Panc1 (cell line): ENCODE measurements around the gene ACSM6. TPM values are rescaled to one million over a fixed set of nuclear protein-coding genes. Genes with fewer than 3 reads are reported as not detected.

Experiments
- ATAC-seq: fragments of 200-7000 bp; cut with Tn5 transposase; 2 replicates; pipeline ENCODE4 v1.9.1; 2020; ENCODE audit warnings: mild to moderate bottlenecking, moderate library complexity
- BruUV-seq: library from RNA; stranded (reverse); fragments of 400-500 nt; replicated peaks from 2 replicates; lab custom pipeline; 2021; lab: Mats Ljungman, UMichigan
- CTCF ChIA-PET: fragments of 300-600 bp; sonication (Branson Sonifier 250); formaldehyde crosslinking; loops from one replicate; lab custom pipeline; 2022; ENCODE audit warnings: antibody characterized with exemption; lab: Charles Lee
- POLR2A ChIA-PET: fragments of 300-600 bp; sonication (Branson Sonifier 250); formaldehyde crosslinking; loops from one replicate; lab custom pipeline; 2022; ENCODE audit warnings: antibody characterized with exemption; lab: Charles Lee
- DNase-seq: peaks from one replicate; pipeline ENCODE4 v3.0.0-alpha.2; 2010; ENCODE audit warnings: low read depth, low spot score
- H3K27ac ChIP-seq: 2 replicates; pipeline ENCODE4 v1.5.1; 2011; ENCODE audit warnings: mild to moderate bottlenecking, low read length, inconsistent platforms
- H3K27me3 ChIP-seq: fragments of 200-500 bp; sonication (Bioruptor generic); 2 replicates; pipeline ENCODE4 v1.6.0; 2014; ENCODE audit warnings: low read length, inconsistent platforms; ENCODE audit not compliant: control insufficient read depth, insufficient read depth
- H3K36me3 ChIP-seq: fragments of 200-500 bp; sonication (Bioruptor generic); 2 replicates; pipeline ENCODE4 v1.5.1; 2014; ENCODE audit warnings: inconsistent platforms, mild to moderate bottlenecking, low read length, moderate library complexity; ENCODE audit not compliant: control insufficient read depth, insufficient read depth
- H3K4me1 ChIP-seq: 2 replicates; pipeline ENCODE4 v1.5.1; 2011; ENCODE audit warnings: inconsistent platforms, mild to moderate bottlenecking, low read length, moderate library complexity; ENCODE audit not compliant: control insufficient read depth, insufficient read depth
- H3K4me3 ChIP-seq, 2 experiments: 2 replicates each; pipeline ENCODE4 v1.5.1; 2011 to 2012; ENCODE audit warnings: low read depth in 2 of 2, low read length in 2 of 2, mild to moderate bottlenecking in 2 of 2, inconsistent platforms in 1 of 2, moderate library complexity in 1 of 2
- H3K9me3 ChIP-seq: fragments of 200-500 bp; sonication (Bioruptor generic); 2 replicates; pipeline ENCODE4 v1.5.1; 2014; ENCODE audit warnings: low read depth, mild to moderate bottlenecking, inconsistent platforms, low read length, moderate library complexity; ENCODE audit not compliant: control insufficient read depth, insufficient read depth
- POLR2AphosphoS5 ChIP-seq: IDR thresholded peaks from 2 replicates; pipeline ENCODE4 v1.6.1; 2012; ENCODE audit warnings: mild to moderate bottlenecking, low read depth, low read length, moderate library complexity
- REST ChIP-seq, 2 experiments: IDR thresholded peaks; 2 replicates each; pipeline ENCODE4 v1.6.1; 2011 to 2012; ENCODE audit warnings: low read depth in 2 of 2, control low read depth in 1 of 2, low read length in 1 of 2, mild to moderate bottlenecking in 1 of 2, moderate library complexity in 1 of 2; ENCODE audit not compliant: insufficient read depth in 1 of 2
- SIN3A ChIP-seq: IDR thresholded peaks from 2 replicates; pipeline ENCODE4 v1.6.1; 2012; ENCODE audit warnings: low read depth, mild to moderate bottlenecking, low read length, moderate library complexity, borderline replicate concordance; ENCODE audit not compliant: insufficient read depth
- TCF7L2 ChIP-seq: IDR thresholded peaks from 2 replicates; pipeline ENCODE4 v1.6.1; 2011; ENCODE audit warnings: mild to moderate bottlenecking, low read depth, low read length, inconsistent platforms
- in situ Hi-C: cut with HindIII; loops from 2 replicates; pipeline ENCODE4 v1.10.0; 2016; ENCODE audit warnings: low sequenced_read_pairs, low pct_unique_long_range_greater_than_20kb
- intact Hi-C: fragments of 100-400 bp; cut with micrococcal nuclease; formaldehyde crosslinking; loops from one replicate; pipeline ENCODE4 v1.10.0; 2022; ENCODE audit not compliant: unreplicated experiment
- total RNA-seq: library from RNA; stranded (reverse); gene quantifications from one replicate; pipeline ENCODE4 v1.2.1, GENCODE V29; 2021; ENCODE audit not compliant: unreplicated experiment
- TF ChIP-seq, protein P1 (sequence below): fragments of 450-650 bp; IDR thresholded peaks from 2 replicates; pipeline ENCODE4 v1.5.1; 2017; ENCODE audit warnings: mild to moderate bottlenecking

The ACSM6 gene
- total RNA-seq, 1 experiment from 2014 or later: not detected

DNA sequence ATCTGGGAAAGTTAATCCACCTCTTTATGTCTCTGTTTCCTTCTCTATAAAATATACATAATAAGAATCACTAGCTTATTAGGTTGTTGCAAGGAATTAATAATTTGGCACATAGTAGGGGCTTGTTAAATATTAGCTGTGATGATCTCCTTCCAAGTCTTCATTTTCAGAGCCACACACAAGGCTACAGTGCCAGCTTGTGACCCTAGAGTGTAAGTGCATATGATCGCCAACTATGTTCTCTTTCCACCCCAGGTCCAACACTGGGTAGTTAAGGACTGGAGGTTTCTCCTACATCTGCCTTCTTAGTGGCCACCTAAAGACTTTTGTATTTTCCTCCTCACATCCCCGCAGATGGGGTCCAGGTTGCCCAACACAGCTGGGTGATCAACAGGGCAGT, 17.9 kb upstream of the ACSM6 start:
- intact Hi-C loops (loop anchor here (2.0 to 10.0 kb wide), 2 partner anchors 211 to 545 kb away; no protein-coding TSS in a partner anchor), in situ Hi-C loops (no loop called here)
- no peaks in the 10 kb centered on the region for H3K36me3 ChIP-seq
- no peak for DNase-seq
- ChIA-PET POLR2A (no interaction called here), CTCF (interaction anchor here (0.9 kb wide), 1 partner anchor 212 kb away, joined by 3 read pairs; no protein-coding TSS in a partner anchor)
- no peaks in the 10 kb centered on the region for H3K4me1 ChIP-seq
- peak; percentile 78; the same call in 1 of the 2 replicates for ATAC-seq
- no TSS peak for BruUV-seq
- H3K9me3 ChIP-seq: no peaks in the 10 kb centered on the region
- no peak overlapping the region for H3K27ac ChIP-seq
- peaks cover 2% of the 10 kb centered on the region; the same call in 1 of the 2 replicates for H3K27me3 ChIP-seq
- TF ChIP-seq SIN3A: no peak
- TF ChIP-seq, protein P1, sequence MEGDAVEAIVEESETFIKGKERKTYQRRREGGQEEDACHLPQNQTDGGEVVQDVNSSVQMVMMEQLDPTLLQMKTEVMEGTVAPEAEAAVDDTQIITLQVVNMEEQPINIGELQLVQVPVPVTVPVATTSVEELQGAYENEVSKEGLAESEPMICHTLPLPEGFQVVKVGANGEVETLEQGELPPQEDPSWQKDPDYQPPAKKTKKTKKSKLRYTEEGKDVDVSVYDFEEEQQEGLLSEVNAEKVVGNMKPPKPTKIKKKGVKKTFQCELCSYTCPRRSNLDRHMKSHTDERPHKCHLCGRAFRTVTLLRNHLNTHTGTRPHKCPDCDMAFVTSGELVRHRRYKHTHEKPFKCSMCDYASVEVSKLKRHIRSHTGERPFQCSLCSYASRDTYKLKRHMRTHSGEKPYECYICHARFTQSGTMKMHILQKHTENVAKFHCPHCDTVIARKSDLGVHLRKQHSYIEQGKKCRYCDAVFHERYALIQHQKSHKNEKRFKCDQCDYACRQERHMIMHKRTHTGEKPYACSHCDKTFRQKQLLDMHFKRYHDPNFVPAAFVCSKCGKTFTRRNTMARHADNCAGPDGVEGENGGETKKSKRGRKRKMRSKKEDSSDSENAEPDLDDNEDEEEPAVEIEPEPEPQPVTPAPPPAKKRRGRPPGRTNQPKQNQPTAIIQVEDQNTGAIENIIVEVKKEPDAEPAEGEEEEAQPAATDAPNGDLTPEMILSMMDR: peak; percentile 68
- H3K4me3 ChIP-seq: no peak overlapping the region

DNA sequence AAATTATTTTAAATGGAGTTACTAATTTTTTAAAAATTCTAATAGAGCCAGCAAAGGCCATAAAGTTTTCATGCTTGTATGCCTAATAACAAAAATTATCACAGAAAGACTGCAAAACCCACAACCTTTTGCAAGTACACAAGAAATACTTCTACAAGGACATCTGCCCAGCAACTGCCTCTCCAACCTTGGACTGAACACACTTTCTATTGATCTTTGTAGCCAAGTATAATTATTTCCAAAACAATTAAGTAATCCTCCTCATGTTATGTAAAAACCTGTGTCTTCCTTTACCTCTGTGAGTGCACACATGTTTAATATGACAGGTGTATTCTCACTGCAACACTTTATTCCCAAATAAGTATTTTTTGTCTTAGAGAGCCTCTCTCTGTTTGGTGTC, 16.6 kb upstream of the ACSM6 start:
- no peak overlapping the region for H3K4me3 ChIP-seq
- no peak for ATAC-seq
- no peak for DNase-seq
- no peak overlapping the region for H3K27ac ChIP-seq
- no TSS peak for BruUV-seq
- ChIA-PET POLR2A (no interaction called here), CTCF (no interaction called here)
- intact Hi-C loops: loop anchor here (2.0 to 10.0 kb wide), 2 partner anchors 213 to 547 kb away; no protein-coding TSS in a partner anchor
- no peaks in the 10 kb centered on the region for H3K4me1 ChIP-seq
- no peaks in the 10 kb centered on the region for H3K36me3 ChIP-seq
- H3K9me3 ChIP-seq: no peaks in the 10 kb centered on the region
- in situ Hi-C loops: no loop called here
- TF ChIP-seq TCF7L2: no peak
- TF ChIP-seq REST (IDR thresholded peaks at IDR 0.05; ENCODE audit: insufficient read depth in 1 of 2, low read depth in 2 of 2, low read length in 1 of 2): no peak
- TF ChIP-seq, protein P1: no peak
- no peak for TF ChIP-seq POLR2AphosphoS5
- TF ChIP-seq SIN3A: no peak
- peaks cover 3% of the 10 kb centered on the region; the same call in 1 of the 2 replicates for H3K27me3 ChIP-seq
